ENCODE data around the gene UBE2E2.

Gene UBE2E2

DNA sequence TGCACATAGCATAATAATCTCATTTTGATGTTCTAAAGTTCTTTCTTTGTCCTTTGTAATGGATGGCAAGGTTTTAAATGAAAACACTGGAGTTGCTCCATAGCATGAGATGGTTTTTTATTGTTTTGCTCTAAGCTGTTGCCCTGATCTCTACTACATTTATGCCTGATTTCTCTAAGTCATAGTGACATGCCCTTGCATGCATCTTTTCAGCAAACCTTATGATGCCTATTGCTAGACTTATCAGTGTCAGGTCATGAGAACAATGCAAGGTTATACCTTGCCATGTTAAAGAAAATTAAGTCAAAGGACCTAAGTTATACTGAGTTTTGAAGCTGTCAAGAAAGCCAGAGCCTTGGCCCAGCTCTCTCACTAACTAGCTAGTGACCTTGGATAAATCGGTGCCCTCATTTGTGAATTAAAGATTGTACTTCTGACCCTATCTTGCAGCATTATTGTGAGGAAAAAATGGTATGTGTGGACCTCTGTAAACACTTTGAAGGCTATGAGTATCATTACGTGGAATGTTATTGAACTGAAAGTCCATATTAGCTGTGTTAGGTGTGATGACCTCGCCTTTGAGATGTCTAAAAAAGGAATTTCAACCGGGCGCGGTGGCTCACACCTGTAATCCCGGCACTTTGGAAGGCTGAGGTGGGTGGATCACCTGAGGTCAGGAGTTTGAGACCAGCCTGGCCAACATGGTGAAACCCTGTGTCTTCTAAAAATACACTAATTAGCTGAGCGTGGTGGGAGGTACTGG, 346.2 kb downstream of the UBE2E2 start:
- DNase-seq = no peak

DNA sequence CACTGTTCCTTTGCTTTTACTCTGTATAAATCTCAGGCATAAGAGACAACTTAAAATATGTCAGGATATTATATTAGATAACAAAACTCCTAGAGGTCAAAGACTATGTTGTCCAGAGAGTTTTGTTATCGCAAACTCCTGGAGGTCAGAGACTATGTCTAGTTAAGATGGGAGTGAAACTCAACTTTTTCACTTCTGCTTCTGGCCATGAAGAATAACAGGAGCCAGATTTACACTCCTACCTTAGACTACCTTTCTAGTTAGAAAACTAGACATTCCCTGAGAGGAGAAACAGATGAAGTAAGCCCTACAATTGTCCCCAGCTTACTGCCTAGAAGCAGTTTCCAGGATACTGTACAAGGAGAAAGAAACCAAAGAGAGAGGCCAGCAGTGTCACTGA, 347.3 kb downstream of the UBE2E2 start:
- peak; percentile 35 for DNase-seq

DNA sequence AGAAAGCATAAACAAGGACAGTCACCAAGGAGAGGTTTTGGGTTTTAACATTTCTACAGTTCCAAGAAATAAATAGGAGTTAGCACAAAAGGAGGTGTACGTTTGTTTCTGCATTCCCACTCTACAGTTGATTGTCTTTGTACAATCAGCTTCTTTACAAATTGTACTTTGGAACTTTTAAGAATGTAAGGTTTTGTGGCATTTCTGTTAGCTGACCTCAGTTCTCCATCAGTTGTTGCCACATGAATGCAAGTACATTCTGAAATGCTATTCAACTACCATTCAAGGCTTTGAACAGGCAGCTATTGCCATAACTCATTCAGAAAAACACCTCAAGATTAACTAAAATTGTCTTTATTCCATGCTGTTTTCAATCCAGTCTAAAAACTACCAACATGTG, 349.4 kb downstream of the UBE2E2 start:
- no peak for DNase-seq

DNA sequence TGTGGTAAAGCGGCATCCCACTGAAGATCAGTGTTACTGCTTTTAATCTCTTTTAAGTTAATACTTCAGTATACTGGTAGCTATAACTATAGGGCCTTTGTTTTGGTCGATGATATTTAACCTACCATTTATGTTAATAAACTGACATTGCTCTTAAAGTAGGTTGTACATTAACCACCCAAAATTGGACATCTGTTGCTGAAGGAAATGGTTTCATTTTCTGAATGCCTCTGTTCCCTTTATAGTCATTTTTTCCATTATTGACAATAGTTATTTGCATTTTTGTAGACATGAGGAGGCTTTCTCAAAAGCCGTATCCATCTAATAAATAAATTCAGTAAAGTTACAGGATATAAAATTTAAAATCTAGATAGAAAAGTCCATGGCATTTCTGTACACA, 350.2 kb downstream of the UBE2E2 start:
- DNase-seq = no peak

DNA sequence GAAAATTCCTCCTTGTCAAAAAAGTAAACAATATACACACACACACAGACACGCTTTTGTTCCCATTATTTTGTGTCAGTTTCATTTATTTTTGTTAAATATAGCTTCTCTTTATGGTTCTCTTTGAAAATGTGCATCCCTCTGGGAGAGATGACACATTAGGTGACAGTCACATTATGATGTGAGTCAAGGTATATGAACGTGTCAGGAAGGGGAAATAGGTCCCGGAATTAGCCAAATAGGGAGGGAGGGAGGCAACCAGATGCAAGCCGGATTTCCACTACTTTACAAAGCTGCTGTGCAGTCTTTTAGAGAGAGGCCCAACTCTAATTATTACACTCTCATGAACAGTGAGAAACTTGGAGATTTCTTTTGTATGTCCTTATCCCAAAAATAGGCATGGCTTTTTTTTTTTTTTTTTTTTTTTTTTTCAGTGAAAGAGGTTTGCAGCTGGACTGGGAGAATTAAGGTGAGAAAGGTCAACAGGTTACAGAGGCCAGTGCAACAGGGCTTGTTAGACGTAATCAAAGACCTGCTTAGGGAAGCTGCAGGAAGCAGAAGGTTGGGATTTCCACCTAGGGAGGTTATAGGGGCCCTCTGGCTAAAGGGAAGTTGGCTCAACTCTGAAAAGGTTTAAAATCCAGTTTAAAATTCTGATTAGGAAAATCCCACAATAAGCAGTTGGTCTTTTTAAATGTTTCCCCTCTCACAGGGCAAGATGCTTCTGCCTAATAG, 362.1 kb downstream of the UBE2E2 start:
- no peak for DNase-seq

DNA sequence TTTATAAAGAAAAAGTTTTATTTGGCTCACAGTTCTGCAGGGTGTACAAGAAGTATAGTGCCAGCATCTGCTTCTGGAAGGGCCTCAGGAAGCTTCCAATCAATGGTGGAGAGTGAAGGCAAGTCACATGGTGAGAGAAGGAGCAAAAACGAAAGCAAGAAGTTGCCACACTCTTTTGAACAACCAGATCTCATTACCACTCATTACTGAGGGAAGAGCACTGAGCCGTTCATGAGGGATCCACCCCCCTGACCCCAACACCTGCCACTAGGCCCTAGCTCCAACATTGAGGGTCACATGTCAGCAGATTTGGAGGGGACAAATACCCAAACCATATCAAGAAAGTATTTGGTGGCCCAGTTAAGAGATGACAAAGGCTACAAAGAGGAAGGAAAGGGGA, 363.4 kb downstream of the UBE2E2 start:
- DNase-seq = no peak

DNA sequence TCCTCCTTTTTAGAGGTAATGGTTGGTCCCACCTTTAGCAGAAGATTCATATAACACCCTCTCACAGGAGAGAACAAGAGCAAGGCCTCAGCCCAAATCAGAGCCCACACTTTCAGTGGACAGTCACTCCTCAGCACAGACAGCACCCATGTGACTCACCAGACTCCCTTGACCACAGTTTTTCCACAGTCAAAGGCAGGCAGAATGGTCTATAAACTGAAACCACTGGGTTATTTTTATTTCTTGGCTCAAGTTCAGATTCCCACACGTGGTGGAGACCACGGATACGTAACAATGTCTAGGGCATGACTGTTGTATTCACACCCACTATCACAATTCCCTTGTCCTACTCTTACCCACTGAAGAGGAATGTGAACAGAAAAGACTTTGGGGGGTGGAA, 364.8 kb downstream of the UBE2E2 start:
- DNase-seq = peak; percentile 49

DNA sequence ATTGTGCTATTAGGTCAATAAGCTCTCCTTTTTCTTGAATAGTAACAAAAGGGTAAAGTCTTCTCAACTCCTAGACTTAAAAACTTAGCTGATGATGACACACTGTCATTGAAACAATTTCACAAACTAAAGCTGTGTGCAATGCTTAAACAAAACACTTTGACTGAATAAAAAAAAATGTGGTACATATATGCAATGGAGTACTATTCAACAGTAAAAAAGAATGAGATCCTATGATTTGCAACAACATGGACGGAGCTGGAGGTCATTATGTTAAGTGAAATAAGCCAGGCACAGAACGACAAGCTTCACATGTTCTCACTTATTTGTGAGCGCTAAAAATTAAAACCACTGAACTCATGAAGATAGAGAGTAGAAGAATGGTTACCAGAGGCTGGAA, 370.7 kb downstream of the UBE2E2 start:
- no peak for DNase-seq

DNA sequence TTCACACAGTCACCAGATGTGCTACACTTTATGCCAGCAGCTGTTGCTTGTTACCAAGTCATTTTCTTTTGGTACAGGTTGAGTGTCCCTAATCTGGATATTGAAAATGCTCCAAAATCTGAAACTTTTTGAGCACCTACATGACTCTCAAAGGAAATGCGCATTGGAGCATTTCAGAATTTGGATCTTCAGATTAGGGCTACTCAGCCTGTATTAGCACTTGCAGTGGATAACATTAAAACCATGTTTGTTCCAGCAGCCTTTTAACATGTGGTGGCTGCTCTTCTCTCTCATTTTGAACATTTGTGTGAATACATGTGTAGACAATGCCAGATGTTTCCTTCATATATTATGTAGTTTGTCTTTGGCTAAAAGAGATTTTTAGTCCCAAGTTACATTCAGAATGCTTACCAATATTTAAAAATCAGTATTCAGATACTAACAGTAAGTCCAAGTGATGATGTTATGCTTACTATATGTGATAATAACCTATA, 371.7 kb downstream of the UBE2E2 start:
- no peak for DNase-seq

DNA sequence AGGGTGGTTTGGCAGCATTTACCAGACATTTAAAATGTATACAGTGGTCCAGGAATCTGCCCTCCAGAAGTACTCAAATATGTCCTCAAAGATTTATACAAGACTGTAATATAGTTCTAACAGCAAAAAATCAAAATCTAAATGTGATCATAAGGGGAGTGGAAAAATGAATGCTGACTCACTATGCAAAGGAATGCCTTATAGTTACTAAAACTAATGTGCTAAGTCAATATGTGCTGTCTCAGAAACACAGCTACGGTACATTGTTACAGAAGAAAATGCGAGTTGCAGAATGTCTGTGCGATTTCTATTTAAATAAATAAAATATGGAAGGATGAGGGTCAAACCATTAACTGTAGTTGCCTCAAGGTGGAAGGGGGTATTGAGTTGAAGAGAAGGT, 372.6 kb downstream of the UBE2E2 start:
- no peak for DNase-seq

DNA sequence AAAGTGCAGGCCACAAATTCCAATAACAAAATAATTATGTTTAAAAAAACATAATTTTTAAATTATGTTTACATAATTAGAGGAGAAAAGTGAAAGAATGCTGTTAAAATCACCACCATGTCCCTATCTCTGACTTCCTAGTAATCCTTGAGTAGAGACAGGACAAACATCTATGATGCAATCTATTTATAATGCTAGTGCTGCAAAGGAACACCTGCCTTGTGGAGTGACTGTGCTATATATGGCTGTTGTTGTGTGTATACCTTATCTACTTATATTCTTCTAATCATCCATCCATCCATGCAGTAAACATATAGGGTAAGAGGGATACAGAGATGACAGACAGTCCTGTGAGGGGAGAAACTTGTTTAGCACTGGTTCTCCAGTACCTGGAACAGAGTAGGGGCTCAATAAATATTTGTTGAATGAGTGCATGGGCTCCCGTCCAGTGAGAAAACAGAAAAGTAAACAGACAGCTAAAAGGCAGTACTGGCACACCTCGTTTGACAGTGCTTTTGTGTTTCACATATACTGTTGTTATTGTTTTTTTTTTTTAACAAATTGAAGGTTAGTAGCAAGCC, 373.3 kb downstream of the UBE2E2 start:
- DNase-seq = no peak

DNA sequence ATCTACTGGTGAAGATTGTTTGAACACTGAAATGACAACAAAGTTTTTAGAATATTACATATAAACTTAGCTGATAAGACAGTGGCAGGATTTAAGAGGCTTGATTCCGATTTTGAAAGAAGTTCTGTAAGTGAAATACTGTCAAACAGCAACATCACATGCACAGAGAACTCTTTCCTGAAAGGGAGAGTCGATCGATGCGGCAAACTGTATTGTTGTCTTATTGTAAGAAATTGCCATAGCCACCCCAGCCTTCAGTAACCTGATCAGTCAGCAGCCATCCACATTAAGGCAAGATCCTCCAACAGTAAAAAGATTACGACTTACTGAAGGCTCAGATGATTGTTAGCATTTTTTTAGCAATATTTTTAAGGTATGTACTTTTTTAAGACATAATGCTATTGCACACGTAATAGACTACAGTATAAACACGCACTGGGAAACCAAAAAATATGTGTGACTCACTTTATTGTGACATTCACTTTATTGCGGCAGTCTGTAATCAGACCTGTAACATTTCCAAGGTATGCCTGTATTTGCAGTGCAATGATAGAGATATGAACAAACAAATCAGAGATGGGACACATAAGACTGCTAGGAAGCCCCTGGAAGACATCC, 377.1 kb downstream of the UBE2E2 start:
- no peak for DNase-seq

DNA sequence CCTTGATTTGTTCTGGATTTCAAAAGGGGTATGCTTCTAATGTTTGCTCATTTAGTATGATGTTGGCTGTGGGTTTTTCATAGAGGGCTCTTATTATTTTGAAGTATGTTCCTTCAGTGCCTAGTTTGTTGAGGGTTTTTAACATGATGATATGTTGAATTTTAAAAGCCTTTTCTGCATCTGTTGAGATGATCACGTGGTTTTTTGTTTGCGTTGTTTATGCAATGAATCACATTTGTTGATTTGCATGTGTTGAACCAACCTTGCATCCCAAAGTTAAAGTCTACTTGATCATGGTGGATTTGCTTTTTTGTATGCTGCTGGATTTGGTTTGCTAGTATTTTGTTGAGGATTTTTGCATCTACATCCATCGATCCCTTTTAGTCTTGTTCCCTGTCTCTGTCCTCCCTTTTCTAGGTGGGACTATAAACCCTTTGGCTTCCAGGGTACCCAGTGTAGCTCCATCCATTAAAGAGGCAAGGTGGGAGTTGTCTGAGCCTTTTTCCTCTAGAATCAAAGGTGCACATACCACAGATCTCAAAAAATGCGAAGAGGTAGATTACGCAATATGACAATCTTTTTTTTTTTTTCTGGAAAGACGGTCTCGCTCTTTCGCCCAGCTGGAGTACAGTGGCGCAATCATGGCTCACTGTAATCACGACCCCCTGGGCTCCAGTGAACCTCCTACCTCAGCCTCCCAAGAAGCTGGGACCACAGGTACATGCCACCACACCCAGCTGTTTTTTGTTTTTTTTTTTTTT, 381.0 kb downstream of the UBE2E2 start:
- DNase-seq = no peak

DNA sequence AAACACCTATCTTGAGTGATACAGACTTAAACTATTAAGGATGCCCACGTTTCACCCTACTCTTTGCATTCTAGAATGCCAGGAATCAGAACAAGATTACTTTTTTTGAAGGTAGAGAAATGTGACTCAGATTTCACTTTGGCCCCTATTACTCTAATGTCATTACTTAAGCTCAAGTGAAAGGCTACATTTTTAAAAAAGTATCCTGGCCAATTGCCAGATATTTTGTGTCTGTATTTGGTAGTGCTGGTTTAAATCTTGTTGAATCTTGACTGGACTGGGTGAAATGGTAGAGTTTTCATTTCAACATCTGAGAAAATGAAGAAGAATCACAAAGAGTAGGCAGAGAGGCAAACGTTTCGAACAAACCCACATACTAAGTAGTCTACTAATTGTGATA, 384.4 kb downstream of the UBE2E2 start:
- no peak for DNase-seq

DNA sequence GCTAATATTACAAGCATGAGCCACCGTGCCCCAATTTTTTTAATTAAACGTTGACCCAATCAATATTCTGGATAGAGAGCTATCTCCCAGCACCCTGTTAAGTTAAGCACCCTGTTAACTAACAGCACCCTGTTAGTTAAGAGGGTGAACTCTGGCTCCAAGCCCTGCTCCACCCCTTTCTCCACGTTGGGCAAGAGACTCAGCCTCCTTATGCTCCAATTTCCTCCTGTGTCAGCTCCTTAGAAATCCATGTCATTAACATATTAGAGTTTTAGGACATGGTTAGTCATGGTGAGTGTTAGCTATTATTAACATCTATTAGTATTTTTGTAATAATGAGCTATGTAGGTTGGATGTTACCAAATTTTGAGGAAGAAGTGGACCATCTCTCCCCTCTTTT, 385.4 kb downstream of the UBE2E2 start:
- no peak for DNase-seq

DNA sequence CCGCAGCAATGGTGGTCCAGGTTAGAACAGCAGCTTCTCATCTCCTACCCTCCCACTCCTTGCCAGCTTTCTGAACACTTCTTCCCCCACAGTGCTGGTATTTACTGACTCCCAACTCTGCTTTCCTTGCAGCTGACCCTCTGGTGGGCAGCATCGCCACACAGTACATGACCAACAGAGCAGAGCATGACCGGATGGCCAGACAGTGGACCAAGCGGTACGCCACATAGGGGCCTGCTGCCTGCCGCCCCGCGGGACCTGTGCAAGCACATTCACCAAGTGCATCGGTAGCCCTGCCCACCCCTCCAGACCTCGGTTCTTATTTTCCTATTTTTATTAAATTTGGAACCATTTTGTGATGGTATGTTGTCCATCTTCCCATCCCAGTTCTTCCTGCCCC, 386.5 kb downstream of the UBE2E2 start:
- no peak for DNase-seq

DNA sequence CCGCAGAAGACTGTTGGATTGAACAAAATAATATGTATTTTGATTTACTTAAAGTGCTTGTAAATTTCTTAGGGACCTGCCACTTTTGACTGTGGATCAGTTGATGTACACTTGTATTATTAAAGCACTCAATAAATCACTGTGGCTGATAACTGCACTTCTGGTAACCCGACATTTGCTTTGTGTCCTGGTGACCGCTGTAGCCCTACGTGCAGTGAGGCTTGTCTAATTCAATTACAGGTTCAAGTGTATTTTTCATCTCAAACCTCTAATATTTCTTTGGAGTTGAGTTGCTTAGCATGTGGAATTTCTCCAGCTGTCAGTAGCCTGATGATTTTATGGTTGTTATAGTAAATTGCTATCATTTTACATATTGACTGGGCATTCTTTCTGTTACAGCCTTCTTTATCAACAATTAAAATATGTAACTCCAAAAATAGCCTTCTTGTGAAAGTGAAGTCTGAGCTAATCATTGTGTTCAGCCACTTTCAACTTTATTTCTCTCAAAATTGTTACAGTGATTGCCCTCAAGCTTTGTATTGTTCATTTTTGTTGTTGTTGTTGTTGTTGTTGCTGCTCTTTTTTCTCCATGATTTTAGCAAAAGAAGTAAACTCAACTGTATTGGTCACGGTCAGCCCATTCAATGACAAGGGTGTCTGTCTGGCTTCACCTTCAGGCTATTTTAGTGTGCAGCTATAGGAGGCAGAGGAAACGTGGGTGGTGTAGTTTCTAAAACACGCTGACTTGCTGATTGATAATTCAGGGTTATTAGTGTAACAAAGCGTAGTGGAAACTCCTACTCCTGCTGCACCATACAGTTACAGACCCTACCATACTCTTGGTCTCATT, 387.5 kb downstream of the UBE2E2 start:
- no peak for DNase-seq

DNA sequence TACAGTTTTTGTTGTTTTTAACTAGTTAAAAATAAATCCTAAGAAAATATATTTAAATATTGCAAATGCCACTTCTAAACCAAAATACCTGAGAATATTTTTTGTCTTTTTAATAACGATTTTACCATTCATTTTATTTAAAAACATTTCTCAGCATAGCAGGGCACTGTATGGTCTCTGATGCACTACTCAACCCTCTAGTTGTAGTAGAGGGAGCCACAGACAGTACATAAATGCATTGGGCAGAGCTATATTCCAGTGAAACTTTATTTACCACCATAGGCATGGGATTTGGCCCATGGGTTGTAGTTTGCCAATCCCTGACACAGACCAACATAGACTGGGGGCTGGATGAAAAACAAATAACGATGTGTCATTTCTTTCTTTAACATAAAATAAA, 388.2 kb downstream of the UBE2E2 start:
- DNase-seq = no peak

DNA sequence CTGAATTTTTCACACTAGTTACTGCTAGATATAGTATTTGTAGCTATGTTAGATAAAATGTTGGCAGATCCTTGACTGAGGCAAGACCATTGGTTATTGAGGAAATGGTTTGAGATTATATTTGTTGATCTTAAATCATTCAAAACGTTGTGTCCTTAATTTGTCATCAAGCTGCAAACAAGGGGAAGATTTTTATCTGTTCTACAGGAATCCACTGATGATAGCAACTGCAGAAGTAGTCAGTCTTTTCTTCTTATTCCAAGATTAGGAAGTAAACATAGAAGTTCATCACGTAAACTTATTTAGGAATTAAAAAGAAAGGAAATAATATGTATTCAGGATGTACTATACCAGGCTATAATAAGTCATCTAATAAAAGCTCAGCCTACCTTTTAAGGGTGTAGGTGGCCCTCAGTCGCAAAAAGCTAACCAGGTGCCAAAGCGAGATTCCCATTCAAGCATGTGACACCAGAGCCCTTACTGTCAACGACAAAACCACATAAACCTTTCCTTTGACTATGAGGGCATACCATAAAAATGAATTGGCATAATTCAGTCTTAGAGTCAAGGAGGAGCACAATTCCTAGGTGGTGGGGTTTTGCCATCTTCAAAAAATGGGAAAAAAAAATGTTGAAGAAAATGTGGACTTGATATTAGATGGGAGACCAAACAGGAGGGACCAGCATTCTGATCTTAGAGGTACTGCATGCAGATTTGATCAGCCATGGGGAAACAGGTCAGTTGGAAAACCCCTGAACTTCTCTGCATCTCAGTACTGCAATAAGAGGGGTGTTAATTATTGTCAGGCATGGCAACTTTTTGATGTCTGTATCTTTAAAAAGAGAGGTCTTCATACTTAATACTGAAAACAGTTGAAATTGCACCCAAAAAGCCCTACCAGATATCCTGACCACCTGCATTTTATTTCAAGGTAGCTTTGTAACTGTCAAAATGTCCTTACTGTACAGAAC, 390.1 kb downstream of the UBE2E2 start:
- no peak for DNase-seq

DNA sequence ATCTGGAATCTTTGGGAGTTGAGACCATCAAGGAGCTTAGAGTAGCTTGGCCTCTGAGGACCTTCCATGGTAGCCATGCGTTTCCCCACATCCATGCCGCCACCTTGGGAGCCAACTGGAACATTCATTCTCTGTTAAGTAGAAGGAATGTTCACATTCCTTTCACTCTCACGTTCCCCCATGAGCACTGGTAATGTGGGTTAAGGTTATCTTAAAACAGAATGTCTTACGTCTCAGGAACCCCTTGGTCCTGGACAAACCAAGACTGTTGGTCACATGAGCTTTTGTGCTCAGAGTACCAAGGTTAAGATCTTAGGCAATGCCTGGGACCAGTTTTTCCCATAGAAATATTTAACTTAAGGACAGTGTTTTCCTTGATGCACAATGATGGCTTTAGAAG, 390.9 kb downstream of the UBE2E2 start:
- no peak for DNase-seq

Measured in RPMI8226 (cell line).